GM19397 (cell line): ENCODE results near the gene COL9A1.

Experiments used
- ATAC-seq: cut with Tn5 transposase; IDR thresholded peaks from one replicate; pipeline ENCODE4 v1.9.1; 2021; ENCODE audit warnings: mild to moderate bottlenecking, moderate library complexity; ENCODE audit not compliant: unreplicated experiment

COL9A1 gene

DNA sequence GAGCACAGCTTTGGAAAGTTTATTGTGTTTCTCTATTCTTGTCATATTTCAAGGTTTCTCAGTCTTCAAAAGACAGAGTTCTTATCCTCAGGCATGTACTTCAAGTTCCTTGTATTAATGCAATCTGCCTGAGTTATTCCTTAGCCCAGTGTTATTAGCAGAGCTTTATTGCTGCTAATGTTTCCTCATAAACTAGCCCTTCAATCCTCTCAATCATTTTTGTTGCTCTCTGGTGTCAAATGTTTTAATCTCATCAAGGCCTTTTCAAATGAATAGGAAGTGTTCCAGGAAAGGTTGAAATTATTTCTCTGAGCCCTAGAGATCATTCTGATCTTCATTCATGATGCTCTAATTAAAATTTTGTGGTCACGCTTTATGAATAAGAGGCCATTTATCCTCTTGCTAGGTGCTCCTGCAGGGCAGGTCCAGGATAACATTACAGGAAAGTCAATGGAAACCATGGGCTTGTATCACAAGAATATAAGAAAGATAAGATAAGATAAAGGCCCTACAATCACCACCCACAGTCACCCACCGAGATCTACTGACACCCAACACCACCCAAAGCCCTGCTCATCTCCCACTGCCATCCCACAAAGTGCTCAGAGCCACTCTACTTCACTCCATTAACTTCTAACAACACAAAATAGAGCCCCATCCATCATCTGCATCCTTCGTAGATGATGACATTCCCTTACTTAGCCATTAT is 125.9 kb downstream of the COL9A1 start:
- ATAC-seq, result no peak

DNA sequence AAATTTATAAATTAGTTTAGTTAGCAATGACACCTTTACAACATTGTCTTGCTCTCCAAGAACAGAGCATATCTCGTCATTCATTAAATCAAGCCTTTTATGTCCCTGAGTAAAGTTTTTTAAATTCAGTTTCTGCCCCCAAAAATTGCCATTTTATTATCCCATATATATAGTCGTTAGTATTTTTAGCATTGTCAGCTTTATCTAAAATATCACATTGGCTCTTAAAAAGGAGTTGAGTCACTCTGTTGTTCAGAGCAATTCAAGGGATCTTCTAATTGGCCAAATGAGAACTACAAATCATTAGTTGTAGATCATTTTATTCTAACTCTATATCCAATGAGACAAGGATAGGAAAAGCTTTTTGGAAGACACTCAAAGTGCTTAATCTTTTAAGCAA is 127.1 kb downstream of the COL9A1 start:
- no peak for ATAC-seq

DNA sequence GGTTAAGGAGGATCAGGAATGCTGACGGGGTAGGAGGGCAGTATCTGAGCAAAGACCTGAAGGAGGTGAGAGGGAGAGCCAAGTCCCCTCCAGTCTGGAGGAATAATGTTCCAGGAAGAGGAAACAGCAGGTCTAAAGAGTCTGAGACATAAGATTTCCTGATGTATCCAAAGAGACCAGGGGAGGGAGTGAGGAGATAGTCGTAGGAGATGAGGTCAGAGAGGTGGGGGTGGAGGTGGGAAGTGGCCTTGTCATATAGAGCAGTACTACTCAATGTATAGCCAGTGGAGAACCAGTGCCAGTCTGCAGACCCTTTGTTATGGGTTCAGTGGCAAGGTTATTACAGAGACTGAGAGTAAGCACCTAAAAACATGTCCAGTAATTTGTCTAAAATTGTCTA is 130.6 kb downstream of the COL9A1 start:
- no peak for ATAC-seq

DNA sequence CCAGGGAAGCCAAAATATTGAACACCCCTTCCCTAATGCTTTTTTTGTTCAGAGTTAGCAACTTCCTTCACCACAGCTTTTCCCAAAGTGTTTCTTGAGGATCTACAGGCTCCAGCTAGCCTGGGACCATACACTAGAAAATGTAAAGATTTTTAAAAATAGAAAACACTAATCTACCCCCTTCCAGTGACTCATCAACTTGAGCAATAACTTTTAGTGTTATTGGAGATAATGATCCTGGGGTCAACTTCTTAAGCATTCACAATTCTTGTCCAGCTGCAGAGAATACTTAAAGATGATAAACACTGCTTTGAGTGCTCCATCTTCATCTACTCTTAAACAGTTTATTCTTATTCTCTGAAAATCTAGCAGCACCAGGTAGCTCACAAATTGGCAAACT is 131.6 kb downstream of the COL9A1 start:
- no peak for ATAC-seq

DNA sequence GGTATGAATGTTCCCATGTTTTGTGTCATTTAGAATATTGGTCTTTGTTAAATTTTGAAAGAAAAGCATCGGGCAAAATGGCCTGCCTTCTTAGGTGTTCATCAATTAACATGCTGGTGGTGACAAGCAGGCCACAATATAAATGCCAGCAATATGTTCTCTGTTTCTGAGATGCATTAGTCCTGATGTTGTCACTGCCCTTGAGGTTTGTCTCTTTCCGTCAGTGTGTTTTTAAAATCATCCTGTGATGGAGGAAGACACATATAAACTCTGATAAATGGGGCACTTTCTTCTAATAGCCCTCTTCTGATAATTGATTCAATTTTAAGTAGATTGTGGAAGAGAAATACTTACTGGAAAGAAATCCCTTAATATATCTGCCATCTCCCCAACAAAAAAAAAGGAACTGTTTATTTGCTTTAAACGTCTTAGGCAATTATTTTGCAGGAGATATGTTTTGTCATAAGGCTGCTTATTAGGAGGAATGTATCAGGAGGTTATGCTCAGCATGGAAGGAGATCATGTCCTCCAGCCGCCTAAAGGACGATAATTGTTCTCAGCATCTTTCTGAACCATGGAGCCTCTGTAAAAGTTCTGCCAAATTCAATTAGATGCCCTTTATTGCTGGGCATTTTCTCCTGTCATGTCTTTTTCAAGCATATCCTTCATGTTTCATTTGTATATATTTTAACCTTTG is 134.1 kb downstream of the COL9A1 start:
- ATAC-seq, result no peak
